GM12878 (cell line): Measurements from ENCODE around the gene ABHD2.

Source experiments
- JUND ChIP-seq: IDR thresholded peaks from 2 replicates; pipeline ENCODE4 v1.6.1; 2012; ENCODE audit warnings: low read depth, mild to moderate bottlenecking, low read length, improper control_type of control experiment, moderate library complexity
- NR2C2 ChIP-seq: IDR thresholded peaks from 2 replicates; pipeline ENCODE4 v1.6.1; 2011; ENCODE audit warnings: borderline replicate concordance, low read depth; ENCODE audit not compliant: control insufficient read depth, insufficient read length
- POLR2A ChIP-seq: IDR thresholded peaks from 2 replicates; pipeline ENCODE4 v1.6.1; 2011; ENCODE audit warnings: low read depth, mild to moderate bottlenecking, low read length
- POLR2AphosphoS5 ChIP-seq: IDR thresholded peaks from 2 replicates; pipeline ENCODE4 v1.6.1; 2011; ENCODE audit warnings: mild to moderate bottlenecking, low read length, inconsistent platforms
- SUZ12 ChIP-seq: fragments of 200-600 bp; sonication (generic); IDR thresholded peaks from one replicate; pipeline ENCODE4 v1.6.1; 2018; ENCODE audit warnings: antibody characterized with exemption, mild to moderate bottlenecking; ENCODE audit not compliant: unreplicated experiment

- TF ChIP-seq SUZ12: no peak
- TF ChIP-seq POLR2A: no peak
- TF ChIP-seq NR2C2: no peak
- TF ChIP-seq JUND: no peak
- TF ChIP-seq POLR2AphosphoS5: no peak
These were observed 13.3 kb downstream of the ABHD2 start for GRCh38 chr15:89101302-89102193.
